ENCODE results near the gene MEMO1. TPM values are rescaled to one million over a fixed set of nuclear protein-coding genes. Genes with fewer than 3 reads are reported as not detected.

MEMO1 gene
- 66.6 to 87.4 TPM (median 79.4 TPM) in 5 replicates for total RNA-seq (2022; extraction: Qiagen RNA extraction; ENCODE audit: low read depth)

GRCh38 chr2:32010670-32011484 lies at the start of gene MEMO1:
TSS of gene MEMO1 (minus strand) at chr2:32011008. CDS start at chr2:32010247, 761 bp downstream.

GRCh38 chr2:32039447-32040219 lies 28.8 kb upstream of the MEMO1 start, which contains the start of gene DPY30:
TSS of gene DPY30 (minus strand) at chr2:32039805. CDS start at chr2:32039456, 349 bp downstream.

Other genes with a start within 250 kb of the MEMO1 start
- 86.8 to 122 TPM (median 115 TPM) in 5 replicates for gene DPY30, start 28.8 kb upstream of the MEMO1 start, total RNA-seq (2022; extraction: Qiagen RNA extraction; ENCODE audit: low read depth)
- gene SPAST, start 52.5 kb upstream of the MEMO1 start, total RNA-seq (2022; extraction: Qiagen RNA extraction; ENCODE audit: low read depth): 10.2 to 18.1 TPM (median 14.7 TPM) in 5 replicates
- 10.2 to 17.0 TPM (median 15.9 TPM) in 5 replicates for gene SLC30A6, start 154.9 kb upstream of the MEMO1 start, total RNA-seq (2022; extraction: Qiagen RNA extraction; ENCODE audit: low read depth)